GM12872 (cell line): Measurements from ENCODE around the gene MYB.

Experiments
- CTCF ChIP-seq: IDR thresholded peaks from 3 replicates; pipeline ENCODE4 v1.5.1; 2011; ENCODE audit warnings: low read depth, mild to moderate bottlenecking, low read length, moderate library complexity; ENCODE audit not compliant: insufficient read depth

The MYB gene

GRCh38 chr6:135186255-135186654, 5.1 kb downstream of the MYB start:
- no peak for TF ChIP-seq CTCF

GRCh38 chr6:135187372-135187771, 6.3 kb downstream of the MYB start:
- TF ChIP-seq CTCF: no peak

GRCh38 chr6:135188718-135189117, 7.6 kb downstream of the MYB start:
- TF ChIP-seq CTCF: no peak

- TF ChIP-seq CTCF: no peak
These were observed 8.2 kb downstream of the MYB start for GRCh38 chr6:135189344-135189743.

GRCh38 chr6:135191508-135192255, 10.6 kb downstream of the MYB start:
- TF ChIP-seq CTCF: no peak

DNA sequence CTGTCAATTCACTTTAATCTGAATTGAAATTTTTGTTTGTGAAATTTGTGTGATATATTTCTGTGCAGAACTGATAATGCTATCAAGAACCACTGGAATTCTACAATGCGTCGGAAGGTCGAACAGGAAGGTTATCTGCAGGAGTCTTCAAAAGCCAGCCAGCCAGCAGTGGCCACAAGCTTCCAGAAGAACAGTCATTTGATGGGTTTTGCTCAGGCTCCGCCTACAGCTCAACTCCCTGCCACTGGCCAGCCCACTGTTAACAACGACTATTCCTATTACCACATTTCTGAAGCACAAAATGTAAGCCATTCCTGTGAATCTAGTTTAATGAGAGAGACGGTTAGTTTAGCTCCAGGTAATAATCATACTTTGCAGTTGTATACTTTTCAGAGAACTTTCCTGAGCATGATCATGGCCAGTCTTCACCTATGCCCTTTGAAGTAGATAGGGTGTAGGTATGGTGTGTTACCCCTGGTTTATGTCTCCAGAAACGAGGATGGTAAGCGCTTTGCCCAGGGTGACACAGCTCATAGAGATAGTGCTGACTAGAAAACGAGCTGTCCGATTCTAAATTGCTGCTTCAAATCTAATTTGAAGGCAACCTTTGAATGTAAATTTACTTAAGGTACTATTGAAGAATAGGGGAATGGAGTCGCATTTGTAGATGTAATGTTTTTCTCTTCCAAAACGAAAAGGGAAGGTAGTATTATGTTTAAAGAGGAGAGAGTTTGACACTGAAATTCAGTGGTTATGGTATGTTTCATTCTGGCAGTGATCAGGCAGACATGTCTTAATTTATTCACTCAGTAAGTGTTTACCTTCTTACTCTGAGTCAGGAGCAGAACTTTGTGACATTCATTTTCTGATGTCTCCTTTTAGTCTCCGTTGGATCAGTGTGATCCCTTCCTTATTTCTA, 11.4 kb downstream of the MYB start:
- TF ChIP-seq CTCF: no peak

DNA sequence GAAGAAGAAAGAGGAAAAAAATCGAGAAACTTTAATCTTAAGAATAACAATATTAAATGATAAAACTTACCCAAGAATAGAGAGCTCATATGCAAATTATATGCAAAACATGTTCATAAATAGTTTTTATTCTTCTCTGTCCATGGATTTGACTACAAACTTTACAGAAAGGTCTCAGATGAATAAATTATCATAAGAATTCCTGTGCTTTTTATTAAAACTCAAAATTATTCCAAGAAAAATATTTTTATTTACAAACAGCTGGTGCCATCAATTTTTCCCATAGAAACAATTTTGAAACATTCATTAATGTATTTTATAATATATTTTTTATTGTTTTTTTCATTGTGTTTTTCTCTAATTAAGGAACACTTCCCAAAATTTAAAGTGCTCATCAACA, 12.1 kb downstream of the MYB start:
- TF ChIP-seq CTCF: no peak
